HG03280 (cell line): Measurements from ENCODE around the gene CAPS.

Source experiments
- ATAC-seq: cut with Tn5 transposase; IDR thresholded peaks from one replicate; pipeline ENCODE4 v1.9.1; 2021; ENCODE audit warnings: mild to moderate bottlenecking, moderate library complexity; ENCODE audit not compliant: unreplicated experiment

Gene CAPS

GRCh38 chr19:5908773-5909442 is 5.1 kb upstream of the CAPS start:
- ATAC-seq = no peak

- no peak for ATAC-seq
Observed at GRCh38 chr19:5910638-5910907, 3.5 kb upstream of the CAPS start.

GRCh38 chr19:5911366-5911765 is 2.7 kb upstream of the CAPS start:
- no peak for ATAC-seq

- no peak for ATAC-seq
Observed at GRCh38 chr19:5914358-5914774, 312 bp downstream of the CAPS start.

GRCh38 chr19:5914946-5915781 is 1.1 kb downstream of the CAPS start:
- ATAC-seq = no peak

GRCh38 chr19:5915782-5916165 is 1.7 kb downstream of the CAPS start:
- no peak for ATAC-seq

GRCh38 chr19:5916181-5916708 is 2.2 kb downstream of the CAPS start:
- no peak for ATAC-seq

GRCh38 chr19:5917431-5918107 is 3.5 kb downstream of the CAPS start:
- no peak for ATAC-seq

- ATAC-seq = no peak
Observed at GRCh38 chr19:5918463-5919079, 4.5 kb downstream of the CAPS start.

- ATAC-seq = no peak
Observed at GRCh38 chr19:5921516-5922160, 7.6 kb downstream of the CAPS start.

- ATAC-seq = no peak
Observed at GRCh38 chr19:5922161-5922545, 8.1 kb downstream of the CAPS start.

- no peak for ATAC-seq
Observed at GRCh38 chr19:5923356-5923755, 9.3 kb downstream of the CAPS start.

GRCh38 chr19:5925830-5926427 is 11.9 kb downstream of the CAPS start:
- no peak for ATAC-seq

- no peak for ATAC-seq
Observed at GRCh38 chr19:5926641-5927440, 12.8 kb downstream of the CAPS start.

GRCh38 chr19:5927441-5927821 is 13.4 kb downstream of the CAPS start:
- no peak for ATAC-seq

GRCh38 chr19:5929179-5929578 is 15.1 kb downstream of the CAPS start:
- no peak for ATAC-seq

GRCh38 chr19:5929625-5930024 is 15.6 kb downstream of the CAPS start:
- no peak for ATAC-seq

GRCh38 chr19:5931251-5931650 is 17.2 kb downstream of the CAPS start:
- no peak for ATAC-seq

- ATAC-seq = no peak
Observed at GRCh38 chr19:5932146-5932545, 18.1 kb downstream of the CAPS start.
